Upper lobe of left lung (tissue), 4 donors: ENCODE measurements around the gene RNU6-9.

Experiments used
- CTCF ChIP-seq, 6 experiments: fragments of 450-650 bp in 4 of 6; fragments of 200-600 bp in 2 of 6; sonication (generic) in 2 of 6; IDR thresholded peaks; one replicate each; pipeline ENCODE4 v1.5.1; 2016 to 2019; ENCODE audit warnings: antibody characterized with exemption in 6 of 6
- EP300 ChIP-seq, 4 donors: sonication (generic); formaldehyde crosslinking; IDR thresholded peaks; one replicate each; pipeline ENCODE4 v1.5.1; 2017; ENCODE audit warnings: antibody characterized with exemption in 4 of 4, control low read depth in 2 of 4
- POLR2A ChIP-seq, 4 donors: fragments of 450-650 bp; IDR thresholded peaks; one replicate each; pipeline ENCODE4 v1.5.1; 2016 to 2017; ENCODE audit warnings: antibody characterized with exemption in 4 of 4, mild to moderate bottlenecking in 2 of 4
- POLR2AphosphoS5 ChIP-seq, 2 donors: sonication (generic); formaldehyde crosslinking; IDR thresholded peaks; one replicate each; pipeline ENCODE4 v1.5.1; 2017; ENCODE audit warnings: antibody characterized with exemption in 2 of 2

DNA sequence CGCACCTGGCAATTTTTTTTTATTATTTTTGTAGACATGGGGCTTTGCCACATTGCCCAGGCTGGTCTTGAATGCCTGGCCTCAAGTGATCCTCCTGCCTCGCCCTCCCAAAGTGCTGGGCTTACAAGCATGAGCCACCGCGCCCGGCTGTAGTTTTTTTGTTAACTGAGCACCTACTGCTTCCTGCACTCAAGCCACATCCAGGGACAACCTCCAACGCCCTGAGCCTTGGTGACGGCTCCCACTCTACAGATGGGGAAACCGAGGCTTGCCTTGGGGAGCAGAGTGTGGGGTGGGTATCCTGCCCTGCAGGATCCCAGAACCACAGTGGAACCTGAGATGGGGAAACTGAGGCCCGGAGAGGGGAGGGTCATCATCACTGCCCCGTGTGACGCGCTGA lies 38.1 kb upstream of the RNU6-9 start:
- TF ChIP-seq CTCF (IDR thresholded peaks at IDR 0.05) = no peak
- TF ChIP-seq POLR2A (IDR thresholded peaks at IDR 0.05) = no peak
- no peak for TF ChIP-seq EP300 (IDR thresholded peaks at IDR 0.05)
- TF ChIP-seq POLR2AphosphoS5 (IDR thresholded peaks at IDR 0.05) = no peak
